GM04504 (cell line): Measurements from ENCODE around the gene EFNB2.

ENCODE experiments used
- DNase-seq: peaks from one replicate; pipeline ENCODE4 v3.0.0-alpha.2; 2012; ENCODE audit warnings: low read depth

The EFNB2 gene

DNA sequence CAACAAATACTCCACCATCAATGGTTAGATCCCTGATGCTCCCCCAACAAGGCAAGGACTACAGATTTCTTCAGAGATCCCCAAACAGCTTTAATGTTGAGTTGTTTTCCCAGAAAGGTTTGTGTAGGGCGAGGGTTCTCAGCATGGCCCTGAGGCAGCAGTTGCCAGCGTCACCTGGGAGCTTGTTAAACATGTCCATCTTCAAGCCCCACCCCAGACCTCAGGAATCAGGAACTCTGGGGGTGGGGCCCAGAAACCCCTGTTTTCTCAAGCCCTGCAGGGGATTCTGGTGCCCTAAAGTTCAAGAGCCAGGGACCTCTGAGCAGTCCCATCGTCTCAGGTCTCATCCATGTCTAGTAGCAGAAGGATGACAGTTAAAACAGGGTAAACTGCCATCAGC, 9.6 kb downstream of the EFNB2 start:
- no peak for DNase-seq

DNA sequence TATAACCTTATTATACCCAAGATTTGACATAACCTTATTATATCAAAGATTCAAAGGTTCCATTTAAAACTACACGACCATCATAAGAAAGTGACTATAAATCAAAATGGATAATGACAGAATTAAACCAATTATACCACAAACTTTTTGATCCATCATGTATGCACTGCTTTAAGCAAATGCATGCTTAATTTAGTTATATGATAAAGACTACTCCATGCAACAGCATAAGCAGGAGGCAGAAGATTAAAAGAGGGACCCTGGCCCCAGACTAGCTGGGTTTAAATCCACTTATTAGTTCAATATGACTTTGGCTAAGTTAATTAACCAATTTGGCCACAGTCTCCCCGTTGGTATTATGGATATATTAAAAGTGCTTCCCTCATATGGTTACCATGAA, 11.4 kb downstream of the EFNB2 start:
- DNase-seq: no peak

- DNase-seq: no peak
Measured at GRCh38 chr13:106523576-106523975, 11.9 kb downstream of the EFNB2 start.

DNA sequence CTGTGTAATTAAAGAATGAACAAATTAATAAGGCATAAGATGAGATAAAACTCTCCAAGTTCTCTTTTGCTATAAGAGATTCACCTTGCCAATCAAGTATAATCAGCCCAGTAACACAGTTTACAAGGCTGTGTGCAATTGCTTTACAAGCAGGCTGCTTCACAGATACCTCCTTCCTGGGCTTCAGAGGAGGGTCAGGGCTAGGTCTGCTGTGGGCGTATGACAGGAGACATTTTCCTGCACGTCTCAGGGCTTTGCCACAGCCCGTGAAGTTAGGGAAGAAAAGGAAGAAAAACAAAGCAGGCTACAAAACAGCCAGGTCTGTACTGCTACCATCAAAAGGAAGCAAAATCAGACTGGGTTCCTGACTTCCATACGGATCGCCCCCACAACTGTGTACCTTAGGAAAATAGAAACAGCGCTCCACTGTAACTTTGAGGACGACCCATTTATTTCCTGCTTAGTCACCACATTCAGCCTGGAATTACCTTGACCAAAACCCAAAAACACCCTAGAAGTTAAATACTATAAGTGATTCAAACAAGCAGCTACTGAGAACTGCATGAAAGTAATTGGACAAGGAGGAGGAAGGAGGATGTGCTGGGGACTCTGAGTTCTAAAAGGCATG, 12.4 kb downstream of the EFNB2 start:
- DNase-seq: no peak

DNA sequence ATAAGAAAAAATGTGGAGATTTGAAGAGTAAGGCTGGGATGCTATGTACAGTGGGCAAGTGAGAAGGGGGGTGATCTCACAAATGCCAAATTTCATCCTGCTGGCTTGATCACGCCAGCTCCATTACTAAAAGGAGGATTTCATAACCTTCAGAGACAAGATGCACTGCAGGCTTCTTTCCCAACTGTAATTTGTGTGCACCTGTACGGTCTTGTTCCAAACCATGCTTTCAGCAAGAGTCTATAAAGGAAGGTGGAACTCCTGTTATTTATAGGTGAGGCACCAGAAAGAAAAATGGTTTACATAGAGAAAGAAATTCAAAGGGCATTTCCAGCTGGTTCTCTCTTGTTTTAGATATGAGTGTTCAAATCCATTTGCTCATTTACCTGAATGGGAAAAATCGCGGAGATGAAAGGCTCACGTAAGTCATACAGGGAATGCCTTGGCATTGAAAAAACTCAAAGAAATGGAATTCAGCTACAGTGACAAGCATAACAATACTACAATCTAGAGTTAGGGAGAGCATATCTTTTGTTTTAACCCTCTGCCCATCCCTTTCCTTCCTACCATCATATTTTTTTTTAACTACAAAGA, 13.3 kb downstream of the EFNB2 start:
- DNase-seq: no peak

GRCh38 chr13:106521095-106521799, 14.2 kb downstream of the EFNB2 start:
- no peak for DNase-seq

DNA sequence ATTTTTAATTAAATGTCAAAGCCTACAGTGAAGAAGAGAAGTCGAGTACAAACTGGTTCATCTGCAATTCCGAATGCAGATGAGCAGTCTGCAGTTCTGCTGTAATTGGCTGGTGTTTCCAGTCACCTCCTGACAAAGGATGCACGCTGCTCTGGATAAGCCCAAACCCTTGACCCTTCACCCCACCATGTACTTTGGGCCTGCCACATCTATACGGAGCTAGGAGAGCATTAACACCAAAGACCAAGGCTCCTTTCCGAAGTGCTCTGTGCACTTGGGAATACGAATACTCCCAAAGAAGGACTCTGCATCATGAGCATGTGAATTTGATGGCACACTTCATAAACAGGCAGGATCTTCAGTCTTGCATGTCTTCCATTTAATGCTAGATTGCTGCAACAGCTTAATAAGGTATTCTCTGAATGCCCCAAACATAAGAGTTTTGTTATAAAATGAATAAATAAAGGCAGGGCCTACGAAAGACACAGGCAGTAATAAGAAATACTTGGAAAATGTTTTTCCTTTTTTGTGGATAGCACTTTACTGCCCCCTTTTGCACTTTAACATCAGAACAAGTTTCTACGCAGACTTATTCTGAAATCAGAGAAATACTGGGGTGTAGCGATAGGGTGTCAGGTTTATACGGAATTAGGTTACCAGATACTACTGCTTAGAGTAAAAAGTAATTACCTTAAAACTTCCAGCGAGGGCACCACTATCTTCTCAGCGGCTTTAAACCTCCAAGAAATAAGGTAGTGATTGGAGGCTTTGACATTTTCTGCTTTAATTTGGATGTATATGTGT, 15.0 kb downstream of the EFNB2 start:
- no peak for DNase-seq

GRCh38 chr13:106518512-106518911, 16.9 kb downstream of the EFNB2 start:
- DNase-seq: no peak

GRCh38 chr13:106517109-106517847, 18.2 kb downstream of the EFNB2 start:
- no peak for DNase-seq

- DNase-seq: no peak
Measured at GRCh38 chr13:106515635-106516254, 19.7 kb downstream of the EFNB2 start.

DNA sequence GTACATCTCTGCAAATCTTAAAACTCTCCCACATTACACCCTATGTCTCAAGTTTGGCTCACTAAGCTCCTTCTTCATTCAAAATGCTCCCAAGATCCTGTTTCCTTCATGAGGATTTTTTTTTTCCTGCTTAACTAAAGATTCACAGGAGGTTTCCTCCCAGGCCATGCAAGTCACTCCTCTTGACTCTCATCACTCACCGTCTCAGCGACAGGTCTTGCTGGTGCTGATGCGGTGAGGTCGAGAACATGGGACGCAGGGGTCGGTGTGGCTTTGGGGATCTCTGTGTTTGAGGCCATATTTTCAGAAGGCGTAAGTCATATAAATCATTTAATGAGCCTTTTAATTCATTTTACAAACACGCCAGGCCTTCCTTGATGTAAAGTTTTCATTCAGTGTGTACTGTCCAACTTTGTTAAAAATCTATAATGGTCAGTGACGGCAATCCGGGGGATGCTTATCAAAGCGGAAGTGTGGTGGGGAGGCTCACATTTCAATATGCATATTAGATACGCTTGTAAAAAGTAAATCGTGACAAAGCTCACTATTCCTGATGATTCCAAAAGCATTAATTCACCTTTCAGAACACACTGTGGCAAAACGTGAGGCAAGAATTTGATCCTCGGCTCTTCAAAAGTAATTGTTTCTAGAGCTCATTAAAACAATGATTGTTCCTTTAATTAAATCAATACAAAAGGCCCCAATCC, 20.4 kb downstream of the EFNB2 start:
- DNase-seq: no peak

DNA sequence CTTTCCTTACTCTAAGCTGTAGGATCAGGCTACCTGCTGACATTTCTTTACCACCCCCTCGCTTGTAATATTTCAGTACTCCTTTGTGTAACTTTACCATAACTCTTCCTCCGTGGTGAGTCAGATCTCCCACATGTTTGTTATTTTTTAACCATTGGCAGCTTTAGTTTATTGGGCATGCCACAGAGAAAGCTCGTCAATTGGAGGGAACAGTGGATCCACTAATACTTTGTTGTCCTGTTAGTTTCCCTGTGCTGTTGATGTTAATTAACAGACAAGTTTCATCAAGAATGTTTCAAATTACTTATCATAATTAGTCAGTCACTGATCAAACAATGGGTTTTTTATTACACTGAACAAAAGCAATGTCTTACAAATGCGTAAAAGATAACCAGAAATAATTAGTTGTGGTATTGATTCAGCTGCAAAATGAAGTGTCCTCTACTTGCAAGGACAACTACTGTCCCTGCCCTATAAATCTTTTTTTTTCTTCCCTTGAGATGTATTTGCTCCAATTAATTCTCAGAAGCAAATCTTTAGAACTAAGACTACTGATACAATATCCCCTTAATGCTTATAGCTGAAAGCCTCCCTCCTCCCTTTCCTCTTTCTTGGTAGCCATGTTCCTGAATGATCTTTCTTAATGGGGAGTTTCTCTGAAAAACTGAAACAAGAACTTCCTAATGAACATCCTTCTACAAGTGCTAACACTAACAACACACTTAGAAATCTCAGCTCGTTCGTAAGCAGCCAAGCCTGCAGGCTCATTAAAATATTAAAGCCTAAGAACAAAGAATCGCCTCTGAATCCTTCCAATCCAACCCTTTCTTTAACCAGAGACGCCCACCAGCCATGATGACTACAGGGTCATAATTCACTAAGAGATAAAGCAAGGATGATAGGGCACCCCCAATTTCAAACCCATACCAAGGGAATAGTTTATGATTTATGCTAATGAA, 22.2 kb downstream of the EFNB2 start:
- no peak for DNase-seq

DNA sequence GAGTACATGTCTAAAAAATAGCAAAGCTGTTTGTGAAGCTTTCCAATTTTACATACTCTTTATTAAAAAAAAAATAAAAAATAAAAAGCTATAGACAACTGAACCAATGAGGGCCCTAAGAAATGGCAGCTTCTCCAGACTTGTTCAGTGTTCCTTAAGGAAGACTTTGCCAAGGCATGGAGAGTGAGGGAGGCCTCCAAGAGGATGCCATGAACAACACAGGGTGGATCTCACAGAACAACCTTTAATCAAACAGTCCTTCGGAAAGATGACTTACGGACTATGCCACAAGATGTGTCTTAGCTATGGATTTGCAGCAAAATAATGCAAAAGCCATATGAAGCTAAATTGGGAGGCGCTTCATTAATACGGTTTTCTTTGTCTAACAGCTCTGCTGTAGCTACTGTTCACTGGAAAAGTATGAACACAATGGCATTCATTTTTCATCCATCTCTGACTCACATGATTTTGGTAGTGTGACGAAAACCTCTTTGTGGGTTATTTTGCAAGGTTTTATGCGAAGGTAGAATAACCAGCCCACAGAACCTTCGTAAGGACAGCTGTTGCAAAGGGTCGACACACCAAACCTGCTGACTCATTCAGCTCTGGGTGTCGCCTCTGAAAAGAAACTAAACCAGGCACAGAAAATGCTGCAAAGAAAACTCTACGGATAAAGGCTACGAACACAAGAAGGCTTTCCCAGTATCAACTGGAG, 27.7 kb downstream of the EFNB2 start:
- DNase-seq: peak; percentile 84

DNA sequence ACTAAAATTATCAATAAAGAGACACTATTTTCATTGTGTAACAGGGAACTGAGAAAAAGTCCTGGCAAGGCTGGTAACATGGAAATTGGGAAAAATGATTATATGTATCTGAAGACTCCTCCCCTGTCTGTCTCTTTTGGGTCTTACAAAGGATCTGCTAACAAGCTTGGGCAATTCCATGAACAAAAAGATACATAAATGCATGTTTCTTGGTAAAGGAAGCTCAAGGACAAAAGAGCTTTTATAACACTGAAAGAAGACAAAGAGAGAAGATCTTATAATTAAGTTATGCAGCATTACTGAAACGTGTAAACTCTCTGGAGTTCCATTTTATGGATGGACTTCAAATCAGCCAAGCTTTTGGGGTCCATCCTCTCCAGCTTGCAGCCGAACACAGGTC, 29.2 kb downstream of the EFNB2 start:
- no peak for DNase-seq

GRCh38 chr13:106505732-106506131, 29.7 kb downstream of the EFNB2 start:
- DNase-seq: no peak

DNA sequence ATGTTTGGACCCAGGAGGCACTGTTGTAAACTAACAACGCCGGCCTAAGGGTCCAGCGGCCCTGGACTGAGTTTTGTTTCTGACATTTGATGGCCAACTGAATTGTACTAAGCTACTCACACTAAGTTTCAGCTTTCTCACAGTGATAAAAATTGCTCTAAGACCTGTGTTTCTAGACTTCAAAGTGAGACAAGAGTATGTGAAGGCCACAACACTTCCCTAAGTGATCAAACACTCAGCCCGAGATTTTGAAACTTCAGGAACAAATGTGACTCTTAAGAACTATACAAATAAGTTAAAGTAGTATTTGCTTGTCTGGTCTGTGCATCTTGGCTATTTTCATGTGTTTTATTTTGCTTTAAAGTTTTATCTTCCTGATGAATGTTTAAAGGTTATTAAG, 30.2 kb downstream of the EFNB2 start:
- no peak for DNase-seq

DNA sequence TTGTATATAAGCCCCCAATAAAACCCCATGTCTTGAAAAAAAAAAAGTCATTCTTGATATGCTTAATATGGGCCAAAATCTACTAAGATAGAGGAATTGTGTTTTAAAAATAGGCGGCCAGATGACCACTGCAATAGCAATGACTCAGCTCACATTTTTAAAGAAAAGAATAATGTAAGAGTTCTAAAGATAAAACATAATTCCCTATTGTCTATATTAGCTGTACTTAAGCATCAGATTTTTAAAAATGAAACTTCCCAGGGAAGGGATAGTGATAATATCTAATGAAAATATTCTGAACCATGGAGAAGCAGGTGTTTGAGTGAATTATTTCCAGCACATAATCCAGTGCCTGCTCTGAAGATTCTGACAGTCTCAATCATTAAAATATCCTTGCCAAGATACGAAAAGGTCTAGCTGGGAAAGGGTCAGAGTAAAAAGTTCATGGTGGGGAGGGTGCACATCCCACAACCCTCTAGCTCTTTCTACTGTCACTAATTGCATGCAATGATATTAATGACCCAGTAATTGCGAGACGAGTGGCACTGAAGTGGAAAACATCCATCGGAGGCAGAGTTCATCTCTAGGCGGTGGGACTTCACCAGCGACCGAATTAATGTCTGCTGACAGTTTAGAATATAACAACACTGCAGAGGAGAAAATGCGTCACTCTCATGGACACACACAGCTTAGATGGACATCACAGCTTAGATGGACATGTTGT, 31.6 kb downstream of the EFNB2 start:
- no peak for DNase-seq

GRCh38 chr13:106503272-106503671, 32.2 kb downstream of the EFNB2 start:
- no peak for DNase-seq
